MM.1S (cell line): Measurements from ENCODE around the gene VIM.
"Not testable (repeated sequence)": the region's sequence is repeated elsewhere in the genome, so short reads cannot be mapped to it uniquely, and the experiment has no call there.

Experiments used
- DNase-seq: peaks from one replicate; pipeline ENCODE4 v3.0.0-alpha.2; 2015
- H2AFZ ChIP-seq: fragments of 300-600 bp; sonication (generic); 2 replicates; pipeline ENCODE4 v1.6.0; 2016; ENCODE audit warnings: antibody characterized with exemption, low read length
- H3F3A ChIP-seq: fragments of 300-600 bp; sonication (generic); 2 replicates; pipeline ENCODE4 v1.6.1; 2016; ENCODE audit warnings: mild to moderate bottlenecking, antibody characterized with exemption, low read length, moderate library complexity, mixed read lengths; ENCODE audit not compliant: insufficient read depth
- H3K27ac ChIP-seq: fragments of 300-600 bp; sonication (generic); 2 replicates; pipeline ENCODE4 v1.5.1; 2016; ENCODE audit warnings: mild to moderate bottlenecking, low read length
- H3K27me3 ChIP-seq: fragments of 300-600 bp; sonication (generic); replicated peaks from 2 replicates; pipeline ENCODE4 v1.6.0; 2016; ENCODE audit warnings: low read length; ENCODE audit not compliant: insufficient read depth
- H3K36me3 ChIP-seq: fragments of 300-600 bp; sonication (generic); replicated peaks from 2 replicates; pipeline ENCODE4 v1.6.1; 2016; ENCODE audit warnings: mild to moderate bottlenecking, low read length, mixed read lengths; ENCODE audit not compliant: insufficient read depth
- H3K4me1 ChIP-seq: fragments of 300-600 bp; sonication (generic); 2 replicates; pipeline ENCODE4 v1.6.1; 2016; ENCODE audit warnings: low read length, mixed read lengths
- H3K4me2 ChIP-seq: fragments of 300-600 bp; sonication (generic); 2 replicates; pipeline ENCODE4 v1.6.0; 2016; ENCODE audit warnings: low read depth, low read length
- H3K4me3 ChIP-seq: fragments of 300-600 bp; sonication (generic); 2 replicates; pipeline ENCODE4 v1.5.1; 2016; ENCODE audit warnings: low read length, mixed read lengths
- H3K79me2 ChIP-seq: fragments of 300-600 bp; sonication (generic); 2 replicates; pipeline ENCODE4 v1.6.1; 2016; ENCODE audit warnings: mixed run types, low read length, mixed read lengths
- H3K9ac ChIP-seq: fragments of 300-600 bp; sonication (generic); 2 replicates; pipeline ENCODE4 v1.6.1; 2016; ENCODE audit warnings: low read length, mixed read lengths
- H3K9me2 ChIP-seq: fragments of 300-600 bp; sonication (generic); replicated peaks from 2 replicates; pipeline ENCODE4 v1.6.1; 2016; ENCODE audit warnings: mild to moderate bottlenecking, low read length, mixed read lengths; ENCODE audit not compliant: insufficient read depth
- H3K9me3 ChIP-seq: fragments of 300-600 bp; sonication (generic); replicated peaks from 2 replicates; pipeline ENCODE4 v1.6.1; 2016; ENCODE audit warnings: mild to moderate bottlenecking, low read length, mixed read lengths; ENCODE audit not compliant: insufficient read depth
- H4K20me1 ChIP-seq: fragments of 300-600 bp; sonication (generic); 2 replicates; pipeline ENCODE4 v1.6.1; 2016; ENCODE audit warnings: mild to moderate bottlenecking, low read length, moderate library complexity, mixed read lengths; ENCODE audit not compliant: insufficient read depth
- CTCF ChIP-seq: fragments of 300-600 bp; sonication (generic); IDR thresholded peaks from 2 replicates; pipeline ENCODE4 v1.5.1; 2016; ENCODE audit warnings: antibody characterized with exemption, low read length, mixed read lengths
- EZH2 ChIP-seq: fragments of 300-600 bp; sonication (generic); optimal IDR thresholded peaks from 2 replicates; pipeline ENCODE3; 2017; ENCODE audit warnings: low read depth, mild to moderate bottlenecking, antibody characterized with exemption, low read length, mixed read lengths
- EZH2phosphoT487 ChIP-seq: fragments of 300-600 bp; sonication (generic); IDR thresholded peaks from 2 replicates; pipeline ENCODE4 v1.6.1; 2018; ENCODE audit warnings: antibody characterized with exemption, low read length

The VIM gene

GRCh38 chr10:17249820-17250219 is 21.8 kb downstream of the VIM start:
- no peaks in the 10 kb centered on the region for H3K36me3 ChIP-seq
- H3K79me2 ChIP-seq = no peaks in the 10 kb centered on the region
- no peak overlapping the region for H3K9ac ChIP-seq
- no peak overlapping the region for H2AFZ ChIP-seq
- no peak overlapping the region for H3K4me3 ChIP-seq
- no peak for DNase-seq
- H3F3A ChIP-seq = no peaks in the 10 kb centered on the region
- H3K9me3 ChIP-seq = no peaks in the 10 kb centered on the region
- no peaks in the 10 kb centered on the region for H4K20me1 ChIP-seq
- no peaks in the 10 kb centered on the region for H3K4me1 ChIP-seq
- no peaks in the 10 kb centered on the region for H3K9me2 ChIP-seq
- no peak overlapping the region for H3K4me2 ChIP-seq
- no peaks in the 10 kb centered on the region for H3K27me3 ChIP-seq
- H3K27ac ChIP-seq = no peak overlapping the region
- TF ChIP-seq EZH2 (no peak), CTCF (peak; percentile 17), EZH2phosphoT487 (no peak)

- H3K9ac ChIP-seq = no peak overlapping the region
- H3K36me3 ChIP-seq = no peaks in the 10 kb centered on the region
- no peak overlapping the region for H3K4me3 ChIP-seq
- H3F3A ChIP-seq = no peaks in the 10 kb centered on the region
- TF ChIP-seq CTCF (peak; percentile 18), EZH2 (no peak)
- no peaks in the 10 kb centered on the region for H4K20me1 ChIP-seq
- no peak overlapping the region for H2AFZ ChIP-seq
- no peak for DNase-seq
- H3K27me3 ChIP-seq = no peaks in the 10 kb centered on the region
- no peak overlapping the region for H3K4me2 ChIP-seq
- no peaks in the 10 kb centered on the region for H3K4me1 ChIP-seq
- H3K79me2 ChIP-seq = no peaks in the 10 kb centered on the region
- H3K9me2 ChIP-seq = no peaks in the 10 kb centered on the region
- no peak overlapping the region for H3K27ac ChIP-seq
- H3K9me3 ChIP-seq = no peaks in the 10 kb centered on the region
Measured at GRCh38 chr10:17250736-17251135, 22.7 kb downstream of the VIM start.

GRCh38 chr10:17254543-17255050 is 26.6 kb downstream of the VIM start:
- not testable (repeated sequence) for H3K79me2 ChIP-seq, H3K27me3 ChIP-seq, H2AFZ ChIP-seq, H3F3A ChIP-seq, H3K4me1 ChIP-seq, H3K9me3 ChIP-seq, H3K36me3 ChIP-seq, H3K4me3 ChIP-seq, H3K9ac ChIP-seq, H3K4me2 ChIP-seq, H3K27ac ChIP-seq, H4K20me1 ChIP-seq, H3K9me2 ChIP-seq, DNase-seq

GRCh38 chr10:17255512-17255911 is 27.5 kb downstream of the VIM start:
- no peak overlapping the region for H3K4me3 ChIP-seq
- H3K79me2 ChIP-seq = no peaks in the 10 kb centered on the region
- no peaks in the 10 kb centered on the region for H3K9me3 ChIP-seq
- H4K20me1 ChIP-seq = no peaks in the 10 kb centered on the region
- H3K9me2 ChIP-seq = no peaks in the 10 kb centered on the region
- no peaks in the 10 kb centered on the region for H3F3A ChIP-seq
- H2AFZ ChIP-seq = no peak overlapping the region
- no peaks in the 10 kb centered on the region for H3K27me3 ChIP-seq
- no peaks in the 10 kb centered on the region for H3K36me3 ChIP-seq
- DNase-seq = no peak
- TF ChIP-seq CTCF (no peak), EZH2 (no peak), EZH2phosphoT487 (no peak)
- H3K4me2 ChIP-seq = no peak overlapping the region
- H3K27ac ChIP-seq = no peak overlapping the region
- H3K9ac ChIP-seq = no peak overlapping the region
- H3K4me1 ChIP-seq = no peaks in the 10 kb centered on the region
